DND-41 (cell line): ENCODE results near the gene CALCR.

Experiments used
- CTCF ChIP-seq: IDR thresholded peaks from 2 replicates; pipeline ENCODE4 v1.5.1; 2012; ENCODE audit warnings: borderline replicate concordance, low read length, moderate library complexity, mild to moderate bottlenecking; ENCODE audit not compliant: poor library complexity, severe bottlenecking; ENCODE audit errors: extremely low read depth
- EZH2 ChIP-seq: IDR thresholded peaks from 3 replicates; pipeline ENCODE4 v1.6.1; 2012; ENCODE audit warnings: borderline replicate concordance, low read depth, mild to moderate bottlenecking, moderate library complexity, low read length, inconsistent platforms; ENCODE audit not compliant: severe bottlenecking

- TF ChIP-seq CTCF (no peak), EZH2 (no peak)
These were observed 19.7 kb upstream of the CALCR start for GRCh38 chr7:93594250-93594649.
